NCI-H510A treated with DMSO at 0.1 percent for 48 hours (cell line): Measurements from ENCODE around the gene OLIG1.

Source experiments
- DNase-seq: peaks from one replicate; lab custom pipeline; 2025; lab: John Stamatoyannopoulos, UW

OLIG1 gene

DNA sequence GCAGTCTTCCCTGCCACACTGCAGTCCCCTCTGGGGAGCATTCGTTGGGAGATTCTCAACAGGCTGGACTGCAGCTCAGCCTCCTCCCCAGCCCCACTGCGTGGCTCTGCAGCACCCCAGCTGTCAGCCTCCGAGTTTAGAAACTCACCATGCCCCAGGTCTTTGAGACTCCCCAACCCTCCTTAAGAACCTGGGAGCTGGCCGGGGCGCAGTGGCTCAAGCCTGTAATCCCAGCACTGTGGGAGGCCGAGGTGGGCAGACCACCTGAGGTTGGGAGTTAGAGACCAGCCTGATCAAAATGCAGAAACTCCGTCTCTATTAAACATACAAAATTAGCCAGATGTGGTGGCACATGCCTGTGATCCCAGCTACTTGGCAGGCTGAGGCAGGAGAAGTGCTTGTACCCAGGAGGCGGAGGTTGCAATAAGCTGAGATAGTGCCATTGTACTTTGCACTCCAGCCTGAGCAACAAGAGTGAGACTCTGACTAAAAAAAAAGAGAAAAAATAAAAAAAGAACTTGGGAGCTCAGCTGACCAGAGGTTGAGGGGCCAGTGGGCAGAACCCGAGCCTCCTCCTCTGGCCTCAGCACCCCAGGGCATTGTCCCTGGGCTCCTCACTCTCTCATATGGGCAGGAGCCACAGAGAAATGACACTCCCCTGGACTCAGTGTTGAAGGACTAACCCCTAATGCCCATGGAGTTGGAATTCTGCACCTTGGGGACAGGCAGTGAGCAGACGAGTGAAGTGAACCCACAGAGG, 38.6 kb upstream of the OLIG1 start:
- DNase-seq, result no peak

DNA sequence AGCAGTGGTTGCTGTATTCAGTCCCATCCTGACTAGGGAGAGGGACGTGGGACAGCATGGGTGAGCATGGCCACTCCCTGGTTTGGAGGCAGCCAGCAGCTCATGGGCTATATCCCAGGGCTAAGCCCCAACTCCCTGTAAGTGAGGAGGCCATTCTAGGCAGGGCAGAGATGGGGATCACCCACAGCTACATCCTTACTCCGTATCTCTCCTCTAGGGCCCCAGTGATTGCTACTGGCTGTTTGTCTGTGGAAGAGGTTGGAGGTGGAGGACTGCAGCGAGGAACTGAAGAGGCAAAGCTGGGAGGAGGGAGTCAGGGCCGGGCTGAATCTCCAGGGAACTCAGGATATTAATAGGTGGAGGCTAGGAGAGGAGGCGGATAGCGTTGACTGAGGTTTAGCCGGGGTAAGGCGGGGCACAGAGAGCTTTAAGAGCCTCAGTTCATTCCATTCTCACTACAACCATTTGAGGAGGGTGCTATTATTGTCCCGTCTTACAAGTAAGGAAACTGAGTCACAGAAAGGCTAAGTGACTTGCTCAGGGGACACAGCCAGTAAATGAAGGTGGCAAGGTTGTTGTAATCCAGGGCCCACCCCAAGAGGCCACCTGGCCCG, 37.4 kb upstream of the OLIG1 start:
- no peak for DNase-seq

DNA sequence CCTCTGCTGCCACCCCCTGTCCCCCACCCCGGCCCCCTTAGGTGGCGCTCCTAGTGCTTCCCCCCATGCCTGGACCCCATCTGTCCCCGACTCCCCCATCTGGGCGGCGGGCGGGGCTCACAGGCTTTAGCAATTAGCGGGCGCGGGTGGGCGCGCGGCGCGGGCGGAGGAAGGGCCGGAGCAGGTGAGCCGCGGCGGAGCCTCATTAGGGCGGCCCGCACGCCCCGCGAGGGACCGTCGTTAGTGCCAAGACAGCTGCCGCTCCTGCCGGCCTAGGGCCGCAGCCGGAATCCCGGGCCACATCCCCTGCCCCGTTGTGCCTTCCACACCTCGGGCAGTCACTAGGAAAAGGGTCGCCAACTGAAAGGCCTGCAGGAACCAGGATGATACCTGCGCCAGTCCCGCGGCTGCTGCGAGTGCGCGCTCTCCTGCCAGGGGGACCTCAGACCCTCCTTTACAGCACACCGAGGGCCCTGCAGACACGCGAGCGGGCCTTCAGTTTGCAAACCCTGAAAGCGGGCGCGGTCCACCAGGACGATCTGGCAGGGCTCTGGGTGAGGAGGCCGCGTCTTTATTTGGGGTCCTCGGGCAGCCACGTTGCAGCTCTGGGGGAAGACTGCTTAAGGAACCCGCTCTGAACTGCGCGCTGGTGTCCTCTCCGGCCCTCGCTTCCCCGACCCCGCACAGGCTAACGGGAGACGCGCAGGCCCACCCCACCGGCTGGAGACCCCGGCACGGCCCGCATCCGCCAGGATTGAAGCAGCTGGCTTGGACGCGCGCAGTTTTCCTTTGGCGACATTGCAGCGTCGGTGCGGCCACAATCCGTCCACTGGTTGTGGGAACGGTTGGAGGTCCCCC, 36.6 kb upstream of the OLIG1 start:
- no peak for DNase-seq

DNA sequence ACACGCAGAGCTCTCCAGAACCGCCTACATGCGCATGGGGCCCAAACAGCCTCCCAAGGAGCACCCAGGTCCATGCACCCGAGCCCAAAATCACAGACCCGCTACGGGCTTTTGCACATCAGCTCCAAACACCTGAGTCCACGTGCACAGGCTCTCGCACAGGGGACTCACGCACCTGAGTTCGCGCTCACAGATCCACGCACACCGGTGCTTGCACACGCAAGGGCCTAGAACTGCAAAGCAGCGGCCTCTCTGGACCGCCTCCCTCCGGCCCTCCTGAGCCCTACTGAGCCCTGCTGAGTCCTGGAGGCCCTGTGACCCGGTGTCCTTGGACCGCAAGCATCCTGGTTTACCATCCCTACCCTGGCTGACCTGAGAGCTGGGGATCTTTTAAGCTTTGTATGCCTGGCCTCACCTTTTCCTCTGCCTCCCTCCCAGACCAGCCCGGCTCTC, 36.0 kb upstream of the OLIG1 start:
- DNase-seq, result no peak

DNA sequence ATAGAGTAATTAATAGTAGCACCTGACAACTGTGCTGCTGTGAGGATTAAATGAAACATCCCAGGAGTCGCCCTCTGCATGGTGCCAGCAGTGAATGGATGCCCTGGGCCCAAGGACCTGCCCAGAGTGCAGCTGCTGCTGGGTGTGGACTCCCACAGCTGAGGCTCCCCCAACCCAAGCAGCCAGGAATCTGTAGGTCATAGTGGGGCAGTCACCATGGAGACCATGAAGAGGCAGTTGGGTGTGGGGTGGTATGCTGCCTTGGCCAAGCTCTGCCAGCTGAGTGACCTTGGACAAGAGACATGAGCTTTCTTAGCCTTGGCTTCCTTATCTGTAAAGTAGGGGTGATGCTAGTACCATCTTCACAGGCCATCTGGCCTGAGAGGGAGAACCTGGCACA, 34.8 kb upstream of the OLIG1 start:
- DNase-seq, result no peak

DNA sequence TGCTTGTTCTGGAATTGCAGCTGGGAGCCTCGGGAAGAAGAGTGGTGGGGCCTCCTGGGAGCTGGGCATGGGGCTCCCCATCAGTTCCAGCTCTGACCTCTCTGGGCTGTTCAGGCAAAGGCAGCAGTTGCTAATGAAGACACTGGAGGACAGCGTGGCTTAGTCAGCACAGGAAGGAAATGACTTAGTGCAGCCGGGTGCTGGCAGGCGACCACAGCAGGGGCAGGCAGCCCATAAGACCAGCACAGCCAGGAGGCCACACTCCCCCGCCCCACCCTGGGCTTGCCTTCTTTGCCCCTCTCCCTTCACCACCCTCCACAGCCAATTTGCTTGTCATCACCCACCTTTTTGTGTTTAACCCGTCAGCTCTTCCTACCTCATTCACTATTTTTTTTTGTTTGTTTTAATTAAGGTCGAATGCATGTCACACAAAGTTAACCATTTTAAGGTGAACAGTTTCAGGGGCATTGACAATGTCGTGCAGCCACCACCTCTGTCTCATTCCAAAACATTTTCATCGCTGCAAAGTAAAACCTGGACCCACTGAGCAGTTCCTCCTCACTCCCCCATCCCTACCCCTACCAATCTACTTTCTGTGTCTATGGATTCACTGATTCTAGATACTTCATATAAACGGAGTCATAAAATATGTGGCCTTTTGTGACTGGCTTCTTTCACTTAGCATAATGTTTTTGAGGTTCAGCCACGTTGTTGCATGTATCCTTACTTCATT, 33.3 kb upstream of the OLIG1 start:
- no peak for DNase-seq

DNA sequence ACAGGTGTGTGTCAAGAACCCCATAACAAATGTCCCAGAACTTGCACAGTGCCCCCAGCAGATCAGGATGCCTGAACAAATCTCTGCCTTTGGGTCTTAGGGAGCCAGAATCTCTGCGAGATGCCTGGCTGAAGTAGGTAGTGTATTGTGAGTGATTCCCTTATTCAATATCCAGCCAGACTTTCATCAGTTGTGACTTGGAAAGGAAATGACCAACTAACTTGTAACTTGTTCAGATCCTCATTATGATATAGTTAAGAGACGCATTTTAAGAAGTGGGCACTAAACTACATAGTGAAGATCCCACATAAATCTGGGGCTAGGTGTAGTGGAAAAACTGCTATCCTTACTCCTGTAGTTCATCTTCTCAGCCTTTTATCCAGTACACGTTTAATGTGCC, 32.4 kb upstream of the OLIG1 start:
- DNase-seq, result no peak

DNA sequence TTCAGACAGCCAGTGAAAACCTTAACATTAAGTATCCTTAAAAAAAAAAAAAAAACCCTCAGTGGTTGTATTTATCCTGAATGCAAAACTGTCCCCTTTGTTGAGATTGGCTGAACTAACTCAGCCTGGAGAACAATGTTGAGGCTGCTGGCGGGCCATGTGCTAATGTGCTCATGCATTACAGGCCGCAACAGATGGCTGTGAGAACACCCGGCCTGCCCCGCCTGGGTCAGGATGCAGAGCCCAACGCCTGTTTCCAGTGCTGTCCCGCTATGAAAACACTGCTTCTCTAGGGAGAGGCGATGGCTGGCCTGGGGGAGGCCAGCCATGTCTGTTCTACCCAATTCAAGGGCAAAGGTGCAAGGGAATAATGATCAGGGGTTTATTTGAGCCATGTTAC, 30.4 kb upstream of the OLIG1 start:
- no peak for DNase-seq

DNA sequence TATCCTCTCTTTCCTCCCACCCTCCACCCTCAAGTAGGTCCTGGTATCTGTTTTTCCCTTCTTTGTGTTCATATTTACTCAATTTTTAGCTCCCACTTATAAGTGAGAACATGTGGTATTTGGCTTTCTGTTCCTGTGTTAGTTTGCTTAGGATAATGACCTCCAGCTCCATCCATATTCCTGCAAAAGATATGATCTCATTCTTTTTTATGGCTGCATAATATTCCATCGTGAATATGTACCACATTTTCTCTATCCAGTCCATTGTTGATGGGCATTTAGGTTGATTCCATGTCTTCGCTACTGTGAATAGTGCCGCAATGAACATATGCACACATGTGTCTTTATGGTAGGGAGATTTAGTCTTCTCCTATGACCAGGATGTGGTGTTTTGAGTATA, 29.7 kb upstream of the OLIG1 start:
- no peak for DNase-seq

DNA sequence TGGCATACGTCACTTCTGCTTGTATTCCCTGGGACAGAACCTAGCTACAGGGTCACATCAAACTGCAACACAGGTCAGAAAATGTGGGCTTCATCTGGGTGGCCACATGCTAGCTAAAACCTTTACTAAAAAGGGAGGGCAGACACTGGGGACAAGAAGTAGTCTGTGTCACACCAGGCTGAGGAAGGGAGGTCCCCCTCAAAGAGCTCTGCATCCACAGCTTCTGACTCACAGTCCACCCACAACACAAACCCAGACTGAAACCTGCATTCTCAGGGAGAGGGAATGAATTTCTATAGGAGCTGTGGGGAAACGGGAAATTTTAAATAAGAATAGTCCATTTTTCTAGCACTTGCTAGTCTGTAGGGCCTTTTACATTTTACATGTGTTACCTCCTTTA, 28.0 kb upstream of the OLIG1 start:
- no peak for DNase-seq

DNA sequence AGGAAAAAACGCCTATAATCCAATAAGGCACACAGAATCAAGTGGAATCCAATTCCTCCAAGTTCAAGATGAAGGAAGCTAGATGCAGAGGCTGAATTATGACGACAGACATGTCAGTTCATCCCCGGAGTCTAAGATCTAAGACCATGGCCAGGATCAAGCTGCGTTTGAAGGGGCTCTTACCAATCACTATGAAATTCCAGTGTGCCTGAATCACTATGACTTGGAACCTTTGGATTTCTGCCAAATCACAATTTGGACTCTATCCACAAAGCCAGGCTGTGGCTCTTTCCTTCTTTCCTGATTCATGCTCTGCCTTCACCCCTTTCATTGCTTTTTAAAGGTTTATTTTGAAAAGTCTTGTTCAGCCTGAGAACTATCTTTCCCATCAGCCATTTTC, 27.1 kb upstream of the OLIG1 start:
- no peak for DNase-seq

DNA sequence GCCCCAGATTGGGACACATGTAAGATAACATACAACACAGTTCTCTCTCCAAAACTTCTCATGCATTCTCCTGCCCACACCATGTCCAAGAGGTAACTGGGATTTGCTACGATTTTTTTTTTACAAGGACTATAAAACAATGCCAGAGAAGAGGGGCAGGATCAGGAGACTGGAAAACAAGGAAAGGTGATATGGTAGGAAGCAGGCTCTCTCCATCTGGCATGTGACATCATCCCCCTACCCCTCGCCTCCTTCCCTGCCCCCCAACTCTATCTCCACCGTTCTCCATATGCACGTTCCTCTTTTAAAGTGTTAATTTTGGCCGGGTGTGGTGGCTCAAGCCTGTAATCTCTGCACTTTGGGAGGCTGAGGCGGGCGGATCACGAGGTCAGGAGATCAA, 23.5 kb upstream of the OLIG1 start:
- no peak for DNase-seq

DNA sequence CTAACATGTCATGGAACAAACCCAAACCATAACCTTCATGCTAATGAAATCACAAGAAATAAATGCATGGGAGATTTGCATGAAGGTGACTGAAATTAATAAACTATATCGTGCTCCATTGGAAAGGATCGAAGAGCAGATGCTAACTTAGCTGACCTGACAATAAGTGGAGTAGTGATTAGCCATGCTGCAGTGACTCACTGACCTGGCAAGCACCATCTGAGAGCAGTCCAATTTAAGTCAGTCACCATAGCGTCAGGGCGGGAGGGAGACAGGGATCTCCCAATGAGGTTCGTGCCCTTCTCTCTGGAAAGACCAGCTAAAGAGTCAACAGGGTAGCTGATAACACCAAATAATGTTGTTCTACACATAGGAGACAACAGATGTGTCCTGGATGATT, 22.7 kb upstream of the OLIG1 start:
- DNase-seq, result no peak

DNA sequence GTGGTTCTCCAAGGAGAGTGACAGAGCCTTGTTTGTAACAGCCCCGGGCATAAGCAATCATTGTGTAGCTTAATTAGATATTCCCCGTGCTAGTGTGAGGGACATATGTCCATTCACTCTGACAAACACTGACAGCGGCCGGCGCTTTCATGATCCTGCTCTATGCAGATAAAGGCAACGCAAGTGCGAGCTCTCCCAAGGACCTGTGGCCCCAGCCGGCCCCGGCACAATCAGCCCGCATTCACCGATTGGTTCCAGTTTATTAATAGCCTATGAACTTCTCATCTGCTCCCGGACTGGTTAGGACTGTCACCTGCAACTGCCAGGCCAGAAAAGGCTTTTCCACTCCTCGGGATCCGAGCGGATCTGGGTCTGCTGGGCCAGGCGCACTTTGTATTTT, 18.0 kb upstream of the OLIG1 start:
- no peak for DNase-seq

DNA sequence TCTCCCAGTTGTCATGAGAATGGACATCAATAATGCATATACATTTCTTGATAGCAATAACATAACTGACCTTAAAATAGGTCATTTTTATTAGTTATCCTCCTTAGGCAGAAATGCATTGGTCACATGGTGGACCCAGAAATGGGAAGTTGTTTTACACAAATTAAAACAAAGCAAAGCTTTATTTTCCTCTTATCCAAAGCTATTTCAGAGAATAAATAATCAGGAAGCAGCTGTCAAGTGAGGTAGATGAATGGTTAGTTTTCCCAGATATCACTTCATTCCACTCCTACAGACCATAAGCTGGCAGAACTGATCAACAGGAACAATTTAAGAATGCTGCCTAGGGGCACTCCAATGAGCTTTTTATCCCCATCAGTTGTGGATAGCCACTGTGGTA, 16.0 kb upstream of the OLIG1 start:
- no peak for DNase-seq

DNA sequence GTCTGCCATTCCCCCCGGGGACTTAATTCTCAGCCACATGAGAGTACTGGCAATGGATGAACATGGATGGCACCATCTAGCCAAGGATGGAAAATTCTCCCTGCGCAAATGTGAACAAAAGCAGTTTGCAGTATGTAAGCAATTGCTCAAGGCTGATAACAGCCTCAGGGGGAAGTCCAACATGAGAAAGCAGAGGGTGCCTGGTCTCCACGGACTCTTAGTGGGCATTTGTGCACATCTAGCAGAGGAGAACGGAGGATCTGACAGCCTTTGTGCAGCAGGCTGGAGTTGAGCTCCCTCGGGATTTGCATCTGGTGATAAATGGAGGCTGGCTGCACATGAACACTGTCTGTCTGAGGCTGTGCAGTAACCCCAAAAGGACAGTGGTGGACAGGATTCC, 13.9 kb upstream of the OLIG1 start:
- DNase-seq, result no peak

DNA sequence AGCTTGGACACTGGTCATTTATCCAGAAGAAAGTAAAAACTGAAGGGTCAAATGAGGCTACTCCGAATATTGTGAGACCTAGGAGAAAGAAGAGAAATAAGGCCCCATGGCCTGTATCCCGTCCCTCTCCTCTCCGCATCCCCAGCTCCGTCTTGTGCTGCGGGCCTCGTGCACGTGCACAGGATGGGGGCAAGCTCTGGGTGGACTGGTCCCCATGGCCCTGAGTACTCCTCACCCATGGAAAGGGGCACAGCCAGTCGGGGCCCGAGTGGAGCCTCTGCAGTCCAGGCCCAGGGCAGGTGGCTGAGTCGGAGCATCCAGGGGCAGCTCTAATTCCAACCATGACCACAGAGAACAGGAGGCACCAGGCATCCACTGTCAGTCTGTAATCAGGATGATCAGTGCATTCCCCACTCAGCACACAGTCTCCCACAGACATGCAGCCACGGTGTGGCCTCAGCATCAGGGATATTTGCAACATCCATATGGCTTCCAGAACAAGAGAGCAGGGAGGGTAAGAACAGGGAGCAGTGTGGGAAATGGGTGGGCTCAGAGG, 12.5 kb upstream of the OLIG1 start:
- no peak for DNase-seq

DNA sequence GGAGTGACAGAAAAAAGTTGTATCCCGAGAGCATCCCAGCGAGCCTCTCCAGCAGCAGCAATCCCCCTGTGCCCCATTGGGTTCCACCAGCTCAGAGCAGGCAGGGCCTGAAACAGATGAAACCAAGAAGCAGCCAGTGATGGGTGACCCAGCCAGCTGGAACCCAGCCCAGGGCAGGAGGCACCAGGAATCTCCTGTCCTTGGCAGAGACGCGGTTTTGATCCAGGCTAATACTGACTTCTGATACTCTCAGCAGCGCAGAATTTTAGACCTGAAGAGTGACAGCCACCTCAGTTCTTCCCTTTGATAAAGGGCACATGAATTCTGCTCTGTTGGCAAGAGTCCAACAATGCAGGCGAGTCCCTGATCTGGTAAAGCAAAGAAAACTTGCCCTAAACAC, 11.4 kb upstream of the OLIG1 start:
- peak; percentile 8 for DNase-seq

DNA sequence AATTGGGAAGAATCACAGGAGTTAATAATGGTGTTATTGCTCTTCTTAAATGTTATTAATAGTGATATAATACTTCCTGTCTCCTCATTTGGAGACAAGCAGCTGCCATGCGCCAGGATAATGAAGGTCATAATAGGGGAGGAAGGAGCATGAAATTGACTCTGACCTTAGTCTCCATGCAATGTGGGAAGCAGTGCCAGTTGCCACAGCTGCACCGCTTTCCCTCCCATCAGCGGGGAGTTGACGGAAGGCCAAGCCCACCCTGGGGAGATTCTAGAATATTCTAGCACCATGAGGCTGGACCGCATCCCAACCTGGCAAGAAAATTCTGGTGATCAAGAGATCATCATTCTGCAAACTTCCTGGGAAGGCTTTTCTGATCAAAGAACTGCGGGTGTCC, 11.0 kb upstream of the OLIG1 start:
- DNase-seq, result no peak

DNA sequence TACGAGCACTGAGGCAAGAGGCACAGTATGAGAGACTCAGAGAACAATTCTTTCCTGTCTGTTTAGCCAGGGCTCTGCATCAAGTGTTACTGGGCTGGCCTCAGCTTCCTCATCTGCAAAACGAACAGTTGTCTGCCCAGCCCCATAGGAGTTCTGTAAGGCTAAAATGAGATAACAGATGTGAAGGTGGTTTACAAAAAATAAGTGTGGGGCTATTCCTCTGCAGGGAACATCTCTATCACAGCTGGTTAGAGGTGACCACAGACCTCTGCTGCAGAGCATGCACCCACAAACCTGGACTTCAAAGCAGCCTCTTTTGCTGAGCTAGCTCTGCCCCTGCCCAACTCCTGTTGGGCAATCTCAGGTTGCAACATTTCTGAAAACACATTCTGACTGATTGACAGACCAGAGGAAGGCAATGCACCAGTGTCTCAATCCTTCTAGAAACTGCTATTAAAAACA, 10.5 kb upstream of the OLIG1 start:
- DNase-seq, result no peak

DNA sequence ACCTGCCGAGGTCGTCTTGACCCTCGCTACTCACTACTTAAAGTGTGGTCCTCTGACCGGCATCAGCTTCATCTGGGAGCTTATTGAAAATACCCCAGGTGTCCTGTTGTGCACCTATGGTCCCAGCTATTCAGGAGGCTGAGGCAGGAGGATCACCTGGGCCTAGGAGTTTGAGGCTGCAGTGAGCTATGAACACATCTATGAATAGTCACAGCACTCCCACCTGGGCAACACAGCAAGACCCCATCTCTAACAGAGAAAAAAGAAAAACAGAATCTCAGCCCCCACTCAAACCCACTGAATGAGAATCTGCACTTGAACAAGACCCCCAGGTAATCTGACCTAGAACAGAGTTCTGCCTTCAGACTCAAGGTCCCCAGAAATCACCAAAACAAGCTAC, 8.7 kb upstream of the OLIG1 start:
- DNase-seq, result no peak

DNA sequence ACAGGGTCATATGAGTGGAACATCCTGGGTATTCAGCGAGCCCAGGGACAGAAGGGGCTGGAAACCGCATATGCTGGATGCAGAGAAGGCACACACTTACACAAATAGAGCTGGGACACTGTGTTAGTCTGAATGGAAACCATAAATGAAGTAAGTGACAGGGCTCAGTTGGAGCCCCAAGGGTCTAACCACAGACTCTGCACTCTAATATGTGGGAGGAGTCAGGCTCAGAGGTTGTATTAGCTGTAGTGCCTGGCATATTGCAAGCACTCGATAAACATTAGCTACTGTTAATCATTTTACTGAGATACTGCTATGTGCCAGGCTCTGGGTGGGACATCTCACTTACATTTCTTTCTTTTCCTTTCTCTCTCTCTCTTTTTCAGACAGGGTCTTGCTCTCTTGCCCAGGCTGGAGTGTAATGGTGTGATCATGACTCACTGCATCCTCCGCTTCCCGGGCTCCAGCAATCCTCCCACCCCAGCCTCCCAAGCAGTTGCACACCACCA, 6.5 kb upstream of the OLIG1 start:
- no peak for DNase-seq
